ENCODE results near the gene TRPV2.
"Not testable (repeated sequence)": the region's sequence is repeated elsewhere in the genome, so short reads cannot be mapped to it uniquely, and the experiment has no call there.

The TRPV2 gene

GRCh38 chr17:16438557-16439302 lies 23.4 kb downstream of the TRPV2 start:
- TF ChIP-seq CTCF (IDR thresholded peaks at IDR 0.05; ENCODE audit: borderline replicate concordance, extremely low read depth, low read length, poor library complexity, severe bottlenecking) (no peak), EZH2 (IDR thresholded peaks at IDR 0.05; ENCODE audit: borderline replicate concordance, low read depth, low read length, severe bottlenecking) (no peak)
- Histone ChIP-seq H3K9ac (ENCODE audit: low read depth, low read length) (peak overlapping the region; percentile 96), H3K4me3 (ENCODE audit: low read depth in 1 of 2, low read length in 2 of 2) (peak overlapping the region; percentile 54 to 96), H4K20me1 (ENCODE audit: insufficient read depth, low read length) (peaks cover 41% of the 10 kb centered on the region), H3K4me1 (ENCODE audit: insufficient read depth, low read length) (peaks cover 44% of the 10 kb centered on the region), H3K4me2 (ENCODE audit: insufficient read depth, low read length) (peak overlapping the region; percentile 86), H3K27me3 (ENCODE audit: insufficient read depth, low read length, poor library complexity) (no peaks in the 10 kb centered on the region), H3K36me3 (ENCODE audit: insufficient read depth, low read length) (peaks cover 48% of the 10 kb centered on the region), H3K79me2 (ENCODE audit: insufficient read depth, low read length) (peaks cover 50% of the 10 kb centered on the region), H3K9me3 (ENCODE audit: insufficient read depth, low read length, severe bottlenecking) (no peaks in the 10 kb centered on the region), H2AFZ (ENCODE audit: low read depth, low read length) (peak overlapping the region; percentile 82), H3K27ac (ENCODE audit: low read length) (peak overlapping the region; percentile 91)
- ATAC-seq (ENCODE audit: insufficient read depth, low read depth) = peak; percentile 93
- peak; percentile 99 for DNase-seq

DNA sequence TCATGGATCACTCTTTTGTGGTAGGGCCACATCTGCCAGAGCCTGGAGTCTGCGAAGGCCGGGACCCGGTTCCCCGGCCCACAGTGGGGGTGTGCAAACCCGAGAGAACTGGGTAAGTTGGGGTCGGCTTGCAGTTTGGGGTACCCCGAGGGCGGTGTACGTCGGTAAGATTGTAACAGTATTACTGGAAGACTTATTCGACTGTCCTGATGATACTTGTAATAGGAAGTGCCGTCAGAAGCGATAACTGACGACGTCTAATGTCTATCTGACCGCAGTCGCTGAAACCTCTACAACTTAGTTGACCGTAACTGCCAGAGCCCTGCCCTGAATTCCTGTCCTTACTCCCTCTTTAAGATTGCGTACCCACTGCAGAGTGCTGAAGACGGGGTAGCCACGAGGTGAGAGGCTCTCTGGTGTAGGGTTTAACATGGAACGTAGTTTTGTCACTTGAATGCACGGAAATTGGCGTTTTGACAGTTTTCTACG lies 24.0 kb downstream of the TRPV2 start:
- H3K27me3 ChIP-seq (ENCODE audit: insufficient read depth, low read length, poor library complexity) = no peaks in the 10 kb centered on the region
- ATAC-seq (ENCODE audit: insufficient read depth, low read depth) = no peak
- peak overlapping the region; percentile 96 for H3K9ac ChIP-seq (ENCODE audit: low read depth, low read length)
- peak overlapping the region; percentile 78 for H2AFZ ChIP-seq (ENCODE audit: low read depth, low read length)
- H3K9me3 ChIP-seq (ENCODE audit: insufficient read depth, low read length, severe bottlenecking) = no peaks in the 10 kb centered on the region
- H3K4me3 ChIP-seq (ENCODE audit: low read depth in 1 of 2, low read length in 2 of 2) = peak overlapping the region; percentile 54 to 96
- peaks cover 54% of the 10 kb centered on the region for H3K36me3 ChIP-seq (ENCODE audit: insufficient read depth, low read length)
- no peak for DNase-seq
- peak overlapping the region; percentile 84 for H3K4me2 ChIP-seq (ENCODE audit: insufficient read depth, low read length)
- peaks cover 47% of the 10 kb centered on the region for H4K20me1 ChIP-seq (ENCODE audit: insufficient read depth, low read length)
- peak overlapping the region; percentile 85 for H3K27ac ChIP-seq (ENCODE audit: low read length)
- peaks cover 45% of the 10 kb centered on the region for H3K4me1 ChIP-seq (ENCODE audit: insufficient read depth, low read length)
- TF ChIP-seq EZH2 (IDR thresholded peaks at IDR 0.05; ENCODE audit: borderline replicate concordance, low read depth, low read length, severe bottlenecking) (no peak), CTCF (IDR thresholded peaks at IDR 0.05; ENCODE audit: borderline replicate concordance, extremely low read depth, low read length, poor library complexity, severe bottlenecking) (no peak)
- peaks cover 55% of the 10 kb centered on the region for H3K79me2 ChIP-seq (ENCODE audit: insufficient read depth, low read length)

- H3K4me1 ChIP-seq (ENCODE audit: insufficient read depth, low read length) = peaks cover 46% of the 10 kb centered on the region
- H2AFZ ChIP-seq (ENCODE audit: low read depth, low read length) = no peak overlapping the region
- ATAC-seq (ENCODE audit: insufficient read depth, low read depth) (no peak), DNase-seq (peak; percentile 30)
- peak overlapping the region; percentile 85 for H3K27ac ChIP-seq (ENCODE audit: low read length)
- H3K4me2 ChIP-seq (ENCODE audit: insufficient read depth, low read length) = peak overlapping the region; percentile 84
- peaks cover 58% of the 10 kb centered on the region for H3K36me3 ChIP-seq (ENCODE audit: insufficient read depth, low read length)
- no peaks in the 10 kb centered on the region for H3K27me3 ChIP-seq (ENCODE audit: insufficient read depth, low read length, poor library complexity)
- TF ChIP-seq CTCF (IDR thresholded peaks at IDR 0.05; ENCODE audit: borderline replicate concordance, extremely low read depth, low read length, poor library complexity, severe bottlenecking) (no peak), EZH2 (IDR thresholded peaks at IDR 0.05; ENCODE audit: borderline replicate concordance, low read depth, low read length, severe bottlenecking) (no peak)
- H3K4me3 ChIP-seq (ENCODE audit: low read depth in 1 of 2, low read length in 2 of 2) = peak overlapping the region; percentile 54 to 96
- H3K9me3 ChIP-seq (ENCODE audit: insufficient read depth, low read length, severe bottlenecking) = no peaks in the 10 kb centered on the region
- peaks cover 48% of the 10 kb centered on the region for H4K20me1 ChIP-seq (ENCODE audit: insufficient read depth, low read length)
- peak overlapping the region; percentile 96 for H3K9ac ChIP-seq (ENCODE audit: low read depth, low read length)
- H3K79me2 ChIP-seq (ENCODE audit: insufficient read depth, low read length) = peaks cover 57% of the 10 kb centered on the region
These were observed 24.5 kb downstream of the TRPV2 start for GRCh38 chr17:16439811-16440351.

GRCh38 chr17:16440354-16440753 lies 25.0 kb downstream of the TRPV2 start:
- peak overlapping the region; percentile 96 for H3K9ac ChIP-seq (ENCODE audit: low read depth, low read length)
- H4K20me1 ChIP-seq (ENCODE audit: insufficient read depth, low read length) = peaks cover 50% of the 10 kb centered on the region
- H3K4me2 ChIP-seq (ENCODE audit: insufficient read depth, low read length) = peak overlapping the region; percentile 84
- H3K4me1 ChIP-seq (ENCODE audit: insufficient read depth, low read length) = peaks cover 46% of the 10 kb centered on the region
- H3K36me3 ChIP-seq (ENCODE audit: insufficient read depth, low read length) = peaks cover 60% of the 10 kb centered on the region
- not testable (repeated sequence) for H2AFZ ChIP-seq (ENCODE audit: low read depth, low read length); H3K27me3 ChIP-seq (ENCODE audit: insufficient read depth, low read length, poor library complexity); ATAC-seq (ENCODE audit: insufficient read depth, low read depth); H3K9me3 ChIP-seq (ENCODE audit: insufficient read depth, low read length, severe bottlenecking); DNase-seq
- H3K79me2 ChIP-seq (ENCODE audit: insufficient read depth, low read length) = peaks cover 57% of the 10 kb centered on the region
- H3K4me3 ChIP-seq (ENCODE audit: low read depth in 1 of 2, low read length in 2 of 2) = peak overlapping the region; percentile 54 to 96; a peak in 3 of 4 replicates
- H3K27ac ChIP-seq (ENCODE audit: low read length) = peak overlapping the region; percentile 85
